ENCODE data around the gene ASAP2.

Gene ASAP2

GRCh38 chr2:9303528-9304225 is 97.1 kb downstream of the ASAP2 start:
- TF ChIP-seq CTCF (IDR thresholded peaks at IDR 0.05; ENCODE audit: low read length) (no peak), EZH2 (IDR thresholded peaks at IDR 0.05; ENCODE audit: borderline replicate concordance, low read length) (no peak)
- no peak overlapping the region for H2AFZ ChIP-seq (ENCODE audit: low read length)
- no peak overlapping the region for H3K9ac ChIP-seq (ENCODE audit: low read length)
- H3K36me3 ChIP-seq (ENCODE audit: insufficient read depth, low read length) = no peaks in the 10 kb centered on the region
- no peak overlapping the region for H3K4me3 ChIP-seq (ENCODE audit: low read depth, low read length, poor library complexity, severe bottlenecking)
- no peaks in the 10 kb centered on the region for H3K9me3 ChIP-seq (ENCODE audit: low read length)
- peaks cover 4% of the 10 kb centered on the region; the same call in 1 of the 2 replicates for H3K27me3 ChIP-seq (ENCODE audit: insufficient read depth, low read length)
- no peaks in the 10 kb centered on the region for H4K20me1 ChIP-seq (ENCODE audit: insufficient read depth, low read length)
- no peak overlapping the region for H3K4me2 ChIP-seq (ENCODE audit: low read length)
- no peaks in the 10 kb centered on the region for H3K4me1 ChIP-seq (ENCODE audit: insufficient read depth, low read length, severe bottlenecking)
- no peak overlapping the region for H3K27ac ChIP-seq (ENCODE audit: low read depth, low read length, poor library complexity, severe bottlenecking)
- no peaks in the 10 kb centered on the region for H3F3A ChIP-seq (ENCODE audit: insufficient read depth, low read length)
- no peaks in the 10 kb centered on the region for H3K79me2 ChIP-seq (ENCODE audit: insufficient read depth, low read length)
- H3K9me2 ChIP-seq (ENCODE audit: low read depth, low read length) = no peaks in the 10 kb centered on the region

- TF ChIP-seq EZH2 (IDR thresholded peaks at IDR 0.05; ENCODE audit: borderline replicate concordance, low read length) = no peak
- TF ChIP-seq CTCF (IDR thresholded peaks at IDR 0.05; ENCODE audit: low read length) = no peak
- Histone ChIP-seq H3K27me3 (ENCODE audit: insufficient read depth, low read length) (peaks cover 4% of the 10 kb centered on the region; the same call in 1 of the 2 replicates), H4K20me1 (ENCODE audit: insufficient read depth, low read length) (no peaks in the 10 kb centered on the region), H3K9me2 (ENCODE audit: low read depth, low read length) (no peaks in the 10 kb centered on the region), H3K4me1 (ENCODE audit: insufficient read depth, low read length, severe bottlenecking) (no peaks in the 10 kb centered on the region), H3K27ac (ENCODE audit: low read depth, low read length, poor library complexity, severe bottlenecking) (no peak overlapping the region), H3K9me3 (ENCODE audit: low read length) (no peaks in the 10 kb centered on the region), H3K36me3 (ENCODE audit: insufficient read depth, low read length) (no peaks in the 10 kb centered on the region), H3F3A (ENCODE audit: insufficient read depth, low read length) (no peaks in the 10 kb centered on the region), H3K4me3 (ENCODE audit: low read depth, low read length, poor library complexity, severe bottlenecking) (no peak overlapping the region), H2AFZ (ENCODE audit: low read length) (no peak overlapping the region), H3K4me2 (ENCODE audit: low read length) (no peak overlapping the region), H3K79me2 (ENCODE audit: insufficient read depth, low read length) (no peaks in the 10 kb centered on the region), H3K9ac (ENCODE audit: low read length) (no peak overlapping the region)
Observed at GRCh38 chr2:9306911-9307310, 100.3 kb downstream of the ASAP2 start.

- Histone ChIP-seq H3K4me1 (ENCODE audit: insufficient read depth, low read length, severe bottlenecking) (no peaks in the 10 kb centered on the region), H3K27ac (ENCODE audit: low read depth, low read length, poor library complexity, severe bottlenecking) (no peak overlapping the region), H3K79me2 (ENCODE audit: insufficient read depth, low read length) (no peaks in the 10 kb centered on the region)
Observed at GRCh38 chr2:9307535-9307934, 100.9 kb downstream of the ASAP2 start.

More at GRCh38 chr2:9307535-9307934, 100.9 kb downstream of the ASAP2 start:
- H3K4me3 ChIP-seq (ENCODE audit: low read depth, low read length, poor library complexity, severe bottlenecking) = no peak overlapping the region
- H3K27me3 ChIP-seq (ENCODE audit: insufficient read depth, low read length) = peaks cover 4% of the 10 kb centered on the region; the same call in 1 of the 2 replicates
- H4K20me1 ChIP-seq (ENCODE audit: insufficient read depth, low read length) = no peaks in the 10 kb centered on the region
- H2AFZ ChIP-seq (ENCODE audit: low read length) = no peak overlapping the region
- H3K36me3 ChIP-seq (ENCODE audit: insufficient read depth, low read length) = no peaks in the 10 kb centered on the region
- TF ChIP-seq EZH2 (IDR thresholded peaks at IDR 0.05; ENCODE audit: borderline replicate concordance, low read length) (no peak), CTCF (IDR thresholded peaks at IDR 0.05; ENCODE audit: low read length) (no peak)
- no peak overlapping the region for H3K9ac ChIP-seq (ENCODE audit: low read length)
- H3K4me2 ChIP-seq (ENCODE audit: low read length) = no peak overlapping the region
- no peaks in the 10 kb centered on the region for H3F3A ChIP-seq (ENCODE audit: insufficient read depth, low read length)
- no peaks in the 10 kb centered on the region for H3K9me3 ChIP-seq (ENCODE audit: low read length)
- no peaks in the 10 kb centered on the region for H3K9me2 ChIP-seq (ENCODE audit: low read depth, low read length)
